MM.1S (cell line): Measurements from ENCODE around the gene STK4.

ENCODE experiments used
- CTCF ChIP-seq: fragments of 300-600 bp; sonication (generic); IDR thresholded peaks from 2 replicates; pipeline ENCODE4 v1.5.1; 2016; ENCODE audit warnings: antibody characterized with exemption, low read length, mixed read lengths
- EZH2 ChIP-seq: fragments of 300-600 bp; sonication (generic); optimal IDR thresholded peaks from 2 replicates; pipeline ENCODE3; 2017; ENCODE audit warnings: low read depth, mild to moderate bottlenecking, antibody characterized with exemption, low read length, mixed read lengths
- EZH2phosphoT487 ChIP-seq: fragments of 300-600 bp; sonication (generic); IDR thresholded peaks from 2 replicates; pipeline ENCODE4 v1.6.1; 2018; ENCODE audit warnings: antibody characterized with exemption, low read length

- TF ChIP-seq CTCF, result peak; percentile 62
- no peak for TF ChIP-seq EZH2phosphoT487
- TF ChIP-seq EZH2, result no peak
These were observed at the start of gene STK4 for GRCh38 chr20:44966030-44966961.
